GM12892 (cell line): ENCODE measurements around the gene MPC1.

Experiments used
- POLR2A ChIP-seq: IDR thresholded peaks from 2 replicates; pipeline ENCODE4 v1.6.1; 2011; ENCODE audit warnings: low read depth, low read length, control low read depth
- POLR2AphosphoS5 ChIP-seq: IDR thresholded peaks from 2 replicates; pipeline ENCODE4 v1.6.1; 2011; ENCODE audit warnings: low read depth, low read length, control low read depth
- TAF1 ChIP-seq: IDR thresholded peaks from 2 replicates; pipeline ENCODE4 v1.6.1; 2011; ENCODE audit warnings: low read depth, mild to moderate bottlenecking, control low read depth, low read length, borderline replicate concordance

GRCh38 chr6:166346449-166346848 is 36.3 kb downstream of the MPC1 start:
- TF ChIP-seq TAF1 (no peak), POLR2AphosphoS5 (no peak), POLR2A (no peak)
